Spleen (tissue), 7 donors: ENCODE measurements around the gene USP1.

Experiments used
- POLR2A ChIP-seq, 3 donors: fragments of 450-650 bp; IDR thresholded peaks; one replicate each; pipeline ENCODE4 v1.5.1; 2017; ENCODE audit warnings: antibody characterized with exemption in 3 of 3, mild to moderate bottlenecking in 1 of 3
- POLR2AphosphoS5 ChIP-seq, 3 donors: sonication (generic); formaldehyde crosslinking; IDR thresholded peaks; one replicate each; pipeline ENCODE4 v1.5.1; 2017; ENCODE audit warnings: antibody characterized with exemption in 3 of 3
- TF ChIP-seq, protein P1 (sequence below), 11 experiments: fragments of 200-600 bp in 7 of 11; fragments of 450-650 bp in 4 of 11; sonication (generic) in 4 of 11; IDR thresholded peaks in 8 of 11; conservative IDR thresholded peaks in 3 of 11; 1 replicate in 7 of 11; 2 replicates in 4 of 11; pipeline versions ENCODE4 v1.4.0 to v1.8.0; 2016 to 2021; ENCODE audit warnings: antibody characterized with exemption in 11 of 11, inconsistent platforms in 4 of 11, mild to moderate bottlenecking in 1 of 11
- donor health status: DM: no; HTN: no; CAD: no; lungs with moderate emphysema.
- donor health status: DM: no; HTN: no; CAD: no.
- donor health status: DM: no; HTN: no; CAD: no.

DNA sequence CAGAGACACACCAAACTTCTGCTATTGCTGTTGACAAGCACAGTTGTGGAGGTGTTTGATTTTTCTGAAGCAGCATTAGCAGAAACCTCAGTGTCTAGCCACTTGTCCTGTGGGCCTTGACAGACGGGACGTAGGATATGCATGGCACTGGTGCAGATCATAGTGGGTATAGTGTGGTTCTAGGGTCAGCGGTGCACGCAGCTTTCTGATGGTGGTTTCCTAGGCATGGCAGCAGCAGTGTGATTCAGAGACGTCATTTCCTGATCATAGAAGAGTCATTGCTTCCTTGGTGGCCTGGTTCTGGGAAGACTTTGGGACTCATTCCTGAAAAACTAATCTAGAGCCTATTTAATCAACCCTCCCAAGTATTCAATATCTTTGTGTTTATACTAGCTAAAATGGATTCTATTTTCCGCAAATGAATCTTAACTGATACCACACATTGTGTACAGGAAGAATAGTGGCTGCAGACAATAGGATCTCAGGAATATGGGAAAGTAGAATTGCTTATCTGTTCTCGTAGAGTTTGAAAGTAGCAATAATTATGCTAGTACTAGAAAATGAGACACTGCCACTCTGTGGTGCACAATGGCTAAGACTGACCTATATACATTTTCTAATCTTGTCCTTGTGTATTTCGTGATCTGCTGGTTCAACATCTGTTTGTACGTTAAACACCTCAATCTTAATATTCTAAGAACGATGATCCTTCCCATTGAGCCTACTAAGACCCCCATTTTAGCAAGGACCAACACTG is 2.8 kb upstream of the USP1 start:
- TF ChIP-seq POLR2A (IDR thresholded peaks at IDR 0.05) (no peak), POLR2AphosphoS5 (IDR thresholded peaks at IDR 0.05) (no peak)
- TF ChIP-seq, protein P1, sequence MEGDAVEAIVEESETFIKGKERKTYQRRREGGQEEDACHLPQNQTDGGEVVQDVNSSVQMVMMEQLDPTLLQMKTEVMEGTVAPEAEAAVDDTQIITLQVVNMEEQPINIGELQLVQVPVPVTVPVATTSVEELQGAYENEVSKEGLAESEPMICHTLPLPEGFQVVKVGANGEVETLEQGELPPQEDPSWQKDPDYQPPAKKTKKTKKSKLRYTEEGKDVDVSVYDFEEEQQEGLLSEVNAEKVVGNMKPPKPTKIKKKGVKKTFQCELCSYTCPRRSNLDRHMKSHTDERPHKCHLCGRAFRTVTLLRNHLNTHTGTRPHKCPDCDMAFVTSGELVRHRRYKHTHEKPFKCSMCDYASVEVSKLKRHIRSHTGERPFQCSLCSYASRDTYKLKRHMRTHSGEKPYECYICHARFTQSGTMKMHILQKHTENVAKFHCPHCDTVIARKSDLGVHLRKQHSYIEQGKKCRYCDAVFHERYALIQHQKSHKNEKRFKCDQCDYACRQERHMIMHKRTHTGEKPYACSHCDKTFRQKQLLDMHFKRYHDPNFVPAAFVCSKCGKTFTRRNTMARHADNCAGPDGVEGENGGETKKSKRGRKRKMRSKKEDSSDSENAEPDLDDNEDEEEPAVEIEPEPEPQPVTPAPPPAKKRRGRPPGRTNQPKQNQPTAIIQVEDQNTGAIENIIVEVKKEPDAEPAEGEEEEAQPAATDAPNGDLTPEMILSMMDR (IDR thresholded peaks at IDR 0.05 in 8 of 11, conservative IDR thresholded peaks at IDR 0.05 in 3 of 11): no peak
